H1 (cell line): ENCODE data around the gene SLC12A7.

ENCODE experiments used
- CTCF ChIP-seq, 3 experiments: IDR thresholded peaks; 1 replicate in 2 of 3; 2 replicates in 1 of 3; pipeline versions ENCODE4 v1.5.1 to v1.6.1; 2011; ENCODE audit warnings: low read length in 3 of 3, mild to moderate bottlenecking in 3 of 3, inconsistent platforms in 2 of 3, low read depth in 1 of 3, moderate library complexity in 1 of 3; ENCODE audit not compliant: insufficient read depth in 1 of 3; ENCODE audit errors: control extremely low read depth in 1 of 3
- TAF7 ChIP-seq: optimal IDR thresholded peaks from 2 replicates; pipeline ENCODE3; 2011; ENCODE audit warnings: low read depth, mild to moderate bottlenecking, inconsistent platforms, low read length, moderate library complexity, borderline replicate concordance

DNA sequence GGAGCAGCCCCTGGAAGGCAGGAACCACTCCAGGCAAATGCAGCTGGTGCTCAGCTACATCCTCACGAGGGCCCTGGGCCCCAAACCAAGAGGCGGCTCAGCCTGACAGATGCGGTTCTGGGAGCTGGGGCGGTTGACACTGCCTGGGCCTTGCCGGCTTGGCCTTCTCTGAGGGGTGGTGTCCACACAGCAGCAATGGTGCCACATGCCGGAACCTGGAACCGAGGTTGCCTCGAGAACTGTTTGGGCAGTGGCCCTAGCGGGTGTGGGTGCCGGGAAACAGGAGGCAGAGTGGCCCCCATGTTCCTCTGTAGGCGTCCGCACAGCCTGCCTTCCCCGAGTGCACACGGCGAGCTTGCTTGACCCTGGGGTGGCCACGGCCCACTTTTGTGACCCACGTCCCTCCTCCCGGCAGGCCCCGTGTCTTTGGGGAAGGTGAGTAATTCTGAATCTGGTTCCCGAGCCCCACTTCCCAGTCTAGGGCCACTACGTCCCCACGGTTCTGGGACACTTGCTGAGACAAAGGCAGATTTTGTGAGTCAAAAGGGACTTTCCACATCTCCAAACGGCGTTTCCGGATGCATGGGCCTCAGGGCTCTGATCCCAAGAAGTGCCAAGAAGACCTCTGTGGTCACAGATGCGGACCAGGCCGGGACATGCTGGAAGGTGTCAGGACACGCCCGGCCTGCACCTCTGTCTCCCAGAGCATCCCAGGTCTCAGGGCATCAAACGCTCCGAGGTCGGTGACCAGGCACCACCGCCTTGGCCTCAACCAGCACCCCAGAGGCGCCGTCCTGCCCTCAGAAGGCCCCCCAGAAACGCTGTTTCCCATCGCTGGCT, 27.7 kb upstream of the SLC12A7 start:
- TF ChIP-seq TAF7: no peak
- no peak for TF ChIP-seq CTCF (IDR thresholded peaks at IDR 0.05; ENCODE audit: control extremely low read depth in 1 of 3, insufficient read depth in 1 of 3, low read depth in 1 of 3, low read length in 3 of 3)
